NCI-H1436 (cell line): ENCODE data around the gene VGLL4.
"Not testable (repeated sequence)": the region's sequence is repeated elsewhere in the genome, so short reads cannot be mapped to it uniquely, and the experiment has no call there.

Source experiments
- DNase-seq: peaks from one replicate; lab custom pipeline; 2025; lab: John Stamatoyannopoulos, UW

The VGLL4 gene

DNA sequence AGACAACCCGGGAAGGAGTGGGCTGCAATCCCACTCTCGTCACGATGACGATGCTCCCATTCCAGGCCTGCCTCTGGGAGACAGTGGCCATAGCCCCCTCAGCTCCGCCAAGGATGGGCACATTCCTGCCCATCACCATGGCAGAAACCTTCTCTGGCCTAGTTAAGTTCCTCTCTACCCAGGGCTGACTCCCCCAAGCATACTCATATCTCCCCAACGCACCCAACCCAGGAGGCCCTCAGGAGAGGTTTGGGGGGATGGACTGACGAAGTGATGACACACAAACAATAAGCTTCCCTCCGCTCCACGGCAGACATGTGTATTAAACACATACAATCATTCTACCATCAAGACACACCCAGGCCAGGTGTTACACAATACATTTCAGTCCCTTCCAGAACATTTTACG, 60.1 kb downstream of the VGLL4 start:
- no peak for DNase-seq

DNA sequence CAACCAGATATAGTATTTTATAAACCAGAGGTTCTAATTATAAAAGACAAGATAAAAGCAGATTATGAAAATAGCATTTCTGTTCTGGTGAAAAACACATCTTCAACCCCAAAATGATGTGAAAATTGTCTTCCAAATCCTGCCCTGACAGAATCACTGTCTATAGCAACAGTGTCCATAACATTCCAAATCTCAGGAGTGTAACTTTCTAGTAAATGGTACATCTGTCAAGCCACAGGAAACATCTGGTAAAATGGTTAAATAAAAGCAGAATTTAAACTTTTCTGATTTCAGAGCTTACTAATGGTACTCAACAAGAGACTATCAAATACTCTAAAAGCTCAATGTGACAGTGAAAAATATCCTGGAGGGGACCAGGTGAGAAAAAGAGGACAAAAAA, 60.5 kb downstream of the VGLL4 start:
- DNase-seq = no peak

DNA sequence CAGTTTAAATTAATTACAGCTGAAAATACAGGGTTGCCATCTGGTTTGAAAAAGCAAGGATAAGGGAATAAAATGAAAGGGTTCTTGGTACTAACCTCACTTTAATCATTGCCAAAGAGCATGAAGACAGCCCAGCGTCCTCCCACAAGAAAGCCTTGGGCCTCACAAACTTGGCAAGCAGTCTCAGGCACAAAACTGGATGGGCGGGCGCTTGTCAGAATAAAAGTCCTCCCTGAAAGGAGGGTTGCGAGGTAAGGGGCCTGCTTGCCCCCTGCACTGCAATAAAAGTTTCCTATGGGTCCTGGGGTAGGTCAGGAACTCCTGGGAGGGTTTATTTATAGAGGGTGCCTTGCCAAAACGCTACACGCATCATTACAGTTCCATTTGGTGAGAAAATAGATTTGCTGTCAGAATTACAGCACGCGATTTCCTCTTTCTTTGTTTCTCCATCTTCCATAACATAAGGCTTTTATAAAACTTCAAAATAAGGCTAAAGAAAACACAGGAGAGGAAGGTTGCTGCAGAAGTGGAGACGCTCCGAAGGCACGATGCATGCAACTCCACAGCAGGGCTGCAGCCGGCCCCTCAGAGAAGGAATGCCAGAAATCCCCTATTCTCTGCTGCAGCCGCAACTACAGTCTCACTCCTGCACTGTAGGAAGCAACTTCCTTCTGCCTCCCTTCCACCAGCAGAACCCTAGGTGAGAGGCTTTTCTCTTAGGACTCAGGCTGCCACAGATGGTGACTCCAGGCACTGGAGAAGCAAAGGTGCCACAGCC, 61.3 kb downstream of the VGLL4 start:
- DNase-seq = no peak

DNA sequence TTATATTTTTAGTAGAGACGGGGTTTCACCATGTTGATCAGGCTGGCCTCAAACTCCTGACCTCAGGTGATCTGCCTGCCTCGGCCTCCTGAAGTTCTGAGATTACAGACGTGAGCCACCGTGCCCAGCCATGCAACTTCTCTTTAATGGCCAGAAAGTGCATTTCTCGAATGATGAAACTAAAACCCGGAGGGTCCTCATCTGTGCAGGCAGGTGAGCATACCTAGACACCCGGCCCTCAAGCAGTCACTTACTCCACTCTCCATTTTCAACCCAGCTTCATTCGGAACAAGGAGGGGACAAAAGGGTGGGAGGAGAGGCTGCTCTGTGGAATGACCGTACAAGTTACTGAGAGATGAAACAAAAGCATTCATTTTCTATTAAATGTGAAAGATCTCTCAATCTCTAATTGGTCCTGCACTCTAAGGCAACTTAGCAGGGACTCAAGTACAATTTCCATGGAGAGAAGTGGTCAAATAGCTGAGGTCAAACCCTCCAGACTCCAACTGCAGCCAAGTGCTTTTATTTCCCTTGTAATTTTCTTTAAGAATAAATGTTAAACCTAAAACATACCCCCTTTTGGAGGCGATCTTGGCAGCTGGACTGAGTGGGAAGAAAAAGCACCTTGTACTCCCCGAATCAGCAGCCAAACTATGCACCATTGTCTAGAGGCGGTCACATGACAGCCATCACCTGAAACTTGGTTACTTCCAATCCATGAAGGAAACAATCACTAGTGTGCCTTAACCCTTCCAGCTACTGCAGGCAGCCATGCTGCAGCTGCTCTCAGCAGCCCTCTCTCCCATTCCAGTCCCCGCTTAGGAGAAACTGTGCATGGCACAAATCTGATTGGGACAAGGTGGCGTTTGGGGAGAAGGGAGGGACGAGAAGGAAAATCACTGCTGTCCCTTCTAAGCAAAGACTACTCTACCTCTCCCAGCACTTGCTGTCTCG, 62.2 kb downstream of the VGLL4 start:
- DNase-seq = no peak

DNA sequence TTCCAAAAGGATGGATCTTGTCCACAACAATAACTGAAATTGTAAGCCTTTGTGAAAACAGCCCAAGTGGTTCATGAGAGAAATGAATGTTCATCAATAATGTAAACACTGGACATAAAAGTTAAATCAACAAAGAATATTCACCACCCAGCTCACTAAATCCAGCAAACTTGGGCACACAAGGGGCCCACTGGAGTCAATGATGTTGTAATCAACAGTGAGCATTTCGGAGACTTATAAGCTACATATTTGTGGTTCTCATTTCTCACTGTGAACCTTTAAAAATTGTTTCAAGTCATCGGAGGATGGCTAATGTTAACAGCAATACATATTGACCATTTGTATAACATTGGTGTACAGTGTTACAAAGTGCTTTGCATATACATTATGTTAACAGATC, 63.1 kb downstream of the VGLL4 start:
- DNase-seq = no peak

DNA sequence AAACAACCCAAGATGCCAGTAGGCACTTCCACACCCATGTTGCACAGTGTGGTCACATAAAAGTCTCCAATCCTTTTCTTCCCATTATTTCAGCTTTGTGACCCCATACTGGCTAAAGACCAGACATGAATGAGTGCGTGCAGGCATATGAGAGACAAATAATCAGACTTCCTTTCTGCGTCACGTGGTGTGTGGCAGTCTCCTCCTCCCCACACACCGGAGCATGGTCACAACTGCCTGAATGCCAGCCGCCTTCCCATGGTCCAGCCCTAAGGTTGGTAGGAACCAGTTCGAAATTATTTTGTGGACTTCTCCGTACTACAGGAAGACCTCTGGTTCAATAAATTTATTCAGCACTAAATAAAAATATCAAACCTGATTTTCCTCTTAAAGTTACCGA, 65.5 kb downstream of the VGLL4 start:
- no peak for DNase-seq

DNA sequence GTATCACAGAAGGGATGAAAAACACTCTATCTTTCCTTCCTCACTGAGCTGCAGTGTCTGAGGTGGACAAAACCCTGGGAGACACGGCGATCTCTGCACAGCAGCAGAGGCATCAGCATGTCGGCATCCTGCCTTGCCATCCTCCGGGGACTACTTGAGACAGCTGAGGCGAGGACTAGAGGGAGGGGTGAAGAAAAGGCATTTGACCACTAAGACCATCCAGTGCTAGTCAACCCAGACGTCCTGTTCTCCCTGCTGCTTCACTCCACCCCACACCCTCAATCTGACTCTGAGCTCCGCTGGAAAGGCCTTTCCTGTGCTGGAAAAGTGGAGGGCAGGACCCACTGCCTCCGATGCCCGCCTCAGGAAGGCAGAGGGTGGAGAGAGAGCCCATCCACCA, 67.3 kb downstream of the VGLL4 start:
- no peak for DNase-seq

DNA sequence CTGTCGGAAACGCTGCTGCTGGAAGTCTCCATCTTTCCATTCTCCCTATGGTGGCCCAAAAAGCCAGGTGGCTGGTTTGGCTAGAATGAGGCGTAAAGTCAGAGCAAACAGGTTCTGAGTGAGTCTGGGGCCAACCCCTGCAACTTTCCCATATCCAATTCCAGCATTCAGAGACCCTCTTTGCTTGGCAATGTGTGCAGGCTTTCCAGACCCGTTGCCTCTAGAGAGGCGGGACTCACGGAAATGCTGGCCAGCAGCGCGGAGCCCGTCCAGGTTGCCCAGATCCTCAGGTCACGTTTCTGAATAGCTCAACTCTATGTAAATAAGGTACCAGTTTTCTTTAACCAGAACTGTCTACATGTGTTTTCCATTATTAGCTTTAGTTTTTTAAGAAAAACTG, 68.0 kb downstream of the VGLL4 start:
- DNase-seq = no peak

DNA sequence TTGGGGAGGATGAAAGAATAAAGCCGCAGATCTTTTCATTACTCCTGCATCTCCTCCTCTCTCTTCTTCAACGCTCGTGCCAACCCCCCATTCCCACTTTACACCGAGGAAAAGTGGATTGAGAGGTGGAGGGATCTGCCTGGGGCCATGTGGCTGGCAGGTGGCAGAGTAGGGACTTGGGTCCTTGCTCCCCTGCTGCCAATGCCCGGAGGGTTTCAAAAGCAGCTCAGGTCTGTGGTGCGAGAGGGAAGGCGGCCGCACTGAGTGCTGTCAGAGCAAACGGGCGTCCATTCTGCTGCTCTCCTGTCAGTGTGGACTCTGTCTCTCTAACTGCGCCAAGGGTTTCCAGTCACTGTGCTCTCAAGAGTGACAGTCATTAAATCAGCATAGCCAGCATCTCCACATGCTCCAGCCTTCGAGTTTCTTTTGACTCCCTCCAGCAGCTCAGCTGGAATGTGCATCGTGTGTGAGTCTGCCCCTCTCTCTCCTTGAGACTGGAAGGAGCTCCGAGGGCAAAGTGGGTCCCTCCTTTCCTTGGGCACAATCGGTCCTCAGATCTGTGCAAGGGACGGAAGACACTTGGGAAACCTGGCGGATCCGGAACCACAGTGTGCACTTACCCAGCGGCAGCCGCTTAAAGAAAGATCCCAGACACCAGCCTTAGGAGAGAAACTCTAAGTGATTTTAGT, 68.6 kb downstream of the VGLL4 start:
- no peak for DNase-seq

DNA sequence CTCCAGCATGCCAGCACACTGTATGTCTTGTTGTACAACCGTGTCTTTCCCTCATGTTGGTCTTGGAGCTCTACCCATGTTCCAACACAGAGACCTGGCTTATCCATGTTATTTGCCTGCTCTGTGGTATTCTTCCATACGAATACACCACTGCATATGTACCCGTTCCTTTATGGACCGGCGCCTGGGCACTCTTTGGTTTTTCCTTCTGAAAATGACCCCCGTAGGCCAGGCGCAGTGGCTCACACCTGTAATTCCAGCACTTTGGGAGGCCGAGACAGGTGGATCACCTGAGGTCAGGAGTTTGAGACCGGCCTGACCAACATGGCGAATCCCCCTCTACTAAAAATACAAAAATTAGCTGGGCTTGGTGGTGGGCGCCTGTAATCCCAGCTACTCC, 71.1 kb downstream of the VGLL4 start:
- DNase-seq = not testable (repeated sequence)

DNA sequence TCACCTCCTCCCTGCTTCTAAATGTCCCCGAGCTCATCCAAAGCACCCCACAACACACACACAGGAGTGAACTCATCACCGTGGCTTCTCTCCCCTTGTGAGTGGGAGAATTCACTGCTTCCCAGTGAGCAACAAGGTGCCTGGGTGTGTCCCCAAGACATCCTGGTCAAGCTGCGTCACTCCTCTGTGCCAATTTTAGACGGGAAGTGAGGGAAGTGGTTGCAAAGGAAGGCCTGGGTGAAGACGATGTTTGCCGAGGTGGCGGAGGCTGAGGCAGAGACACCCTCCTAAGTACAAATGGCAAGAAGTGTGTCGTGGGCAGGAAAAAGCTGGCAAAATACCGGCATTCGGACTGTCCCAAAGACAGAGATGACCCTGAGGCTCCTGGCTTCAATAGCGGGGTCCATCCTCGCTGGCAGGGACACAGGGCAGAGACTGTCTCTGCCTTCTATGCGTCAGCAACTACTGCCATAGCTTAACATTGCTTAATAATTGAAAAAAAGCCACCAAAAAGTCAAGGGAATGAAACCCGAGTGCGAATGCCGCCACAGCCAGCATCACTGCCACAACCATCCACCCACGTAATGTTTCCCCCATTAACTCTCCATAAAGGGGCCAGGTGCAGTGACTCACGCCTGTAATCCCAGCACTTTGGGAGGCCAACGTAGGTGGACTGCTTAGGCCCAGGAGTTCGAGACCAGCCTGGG, 72.8 kb downstream of the VGLL4 start:
- DNase-seq = no peak

DNA sequence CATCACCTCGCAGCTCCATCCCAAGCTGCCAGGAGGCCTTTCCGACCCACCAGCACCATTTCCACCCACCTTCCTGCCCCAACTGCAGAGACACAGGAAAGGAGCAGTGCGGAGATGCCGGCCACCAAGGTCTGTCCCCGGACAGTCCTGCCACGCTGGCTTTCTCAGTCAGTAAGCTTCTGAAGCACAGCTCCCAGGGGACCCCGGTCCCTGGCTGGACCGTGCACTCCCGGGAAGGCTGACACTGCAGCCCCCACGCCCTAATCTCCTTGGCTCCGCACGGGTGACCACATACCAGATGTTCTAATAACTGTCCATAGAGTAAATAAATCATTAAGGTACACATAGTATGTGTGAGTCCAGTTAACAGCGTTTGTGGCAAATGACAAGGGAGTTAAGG, 73.5 kb downstream of the VGLL4 start:
- no peak for DNase-seq

DNA sequence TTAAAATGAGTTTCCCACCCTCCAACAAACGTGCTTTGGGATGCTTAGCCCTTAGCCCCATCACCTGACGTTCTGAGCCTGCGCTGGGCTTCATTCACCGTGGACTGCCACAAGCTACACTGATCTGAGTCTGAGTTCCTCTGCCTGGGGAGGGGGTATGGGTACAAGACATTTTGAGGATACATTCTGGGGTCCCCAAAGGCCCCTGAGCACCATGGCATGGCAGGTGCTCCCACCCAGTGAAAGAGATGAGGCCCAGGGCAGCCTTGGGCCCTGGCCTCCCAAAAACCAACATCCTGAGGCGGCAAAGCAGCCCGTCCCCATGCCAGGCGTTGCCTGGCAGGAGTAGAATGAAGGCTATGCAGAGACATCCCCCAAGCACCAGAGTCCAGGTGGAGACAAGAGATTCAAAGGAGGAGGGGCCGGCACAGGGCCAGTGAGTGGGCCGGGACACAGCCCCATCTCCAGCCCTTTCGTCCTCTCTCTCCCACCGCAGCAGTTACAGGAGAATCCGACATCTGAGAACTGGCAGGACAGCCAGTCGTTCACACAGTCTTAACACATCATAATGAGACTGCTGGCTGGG, 74.5 kb downstream of the VGLL4 start:
- no peak for DNase-seq

DNA sequence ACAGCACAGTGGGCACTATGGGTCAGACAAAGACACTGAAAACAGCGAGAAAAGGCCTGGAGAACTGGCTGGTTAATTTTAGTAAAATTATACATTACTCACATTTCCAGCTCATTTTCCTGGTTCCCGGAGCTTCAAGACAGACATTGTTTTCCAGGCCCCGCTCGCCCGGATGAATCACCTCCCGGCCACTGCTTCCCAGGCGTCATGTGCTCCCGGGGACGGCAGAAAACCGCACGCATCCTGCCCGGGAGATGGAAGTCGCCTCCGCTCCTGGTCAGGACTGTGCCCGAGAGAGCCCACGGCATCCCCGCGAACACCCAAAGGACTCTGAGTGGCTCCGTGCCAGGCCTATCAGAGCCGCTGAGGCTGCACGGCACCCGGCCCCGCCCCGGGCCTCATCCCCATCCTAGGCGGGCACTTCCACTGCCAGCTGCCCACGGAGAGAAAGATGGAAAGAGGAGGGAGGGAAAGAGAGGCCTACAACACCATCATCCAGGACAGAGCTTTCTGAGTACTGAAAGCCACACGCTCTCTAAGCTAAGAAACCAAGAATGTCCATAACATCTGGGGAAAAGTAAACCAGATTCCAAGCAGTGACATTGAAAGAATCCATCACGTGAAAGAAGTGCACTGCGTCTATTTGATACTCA, 75.1 kb downstream of the VGLL4 start:
- no peak for DNase-seq

DNA sequence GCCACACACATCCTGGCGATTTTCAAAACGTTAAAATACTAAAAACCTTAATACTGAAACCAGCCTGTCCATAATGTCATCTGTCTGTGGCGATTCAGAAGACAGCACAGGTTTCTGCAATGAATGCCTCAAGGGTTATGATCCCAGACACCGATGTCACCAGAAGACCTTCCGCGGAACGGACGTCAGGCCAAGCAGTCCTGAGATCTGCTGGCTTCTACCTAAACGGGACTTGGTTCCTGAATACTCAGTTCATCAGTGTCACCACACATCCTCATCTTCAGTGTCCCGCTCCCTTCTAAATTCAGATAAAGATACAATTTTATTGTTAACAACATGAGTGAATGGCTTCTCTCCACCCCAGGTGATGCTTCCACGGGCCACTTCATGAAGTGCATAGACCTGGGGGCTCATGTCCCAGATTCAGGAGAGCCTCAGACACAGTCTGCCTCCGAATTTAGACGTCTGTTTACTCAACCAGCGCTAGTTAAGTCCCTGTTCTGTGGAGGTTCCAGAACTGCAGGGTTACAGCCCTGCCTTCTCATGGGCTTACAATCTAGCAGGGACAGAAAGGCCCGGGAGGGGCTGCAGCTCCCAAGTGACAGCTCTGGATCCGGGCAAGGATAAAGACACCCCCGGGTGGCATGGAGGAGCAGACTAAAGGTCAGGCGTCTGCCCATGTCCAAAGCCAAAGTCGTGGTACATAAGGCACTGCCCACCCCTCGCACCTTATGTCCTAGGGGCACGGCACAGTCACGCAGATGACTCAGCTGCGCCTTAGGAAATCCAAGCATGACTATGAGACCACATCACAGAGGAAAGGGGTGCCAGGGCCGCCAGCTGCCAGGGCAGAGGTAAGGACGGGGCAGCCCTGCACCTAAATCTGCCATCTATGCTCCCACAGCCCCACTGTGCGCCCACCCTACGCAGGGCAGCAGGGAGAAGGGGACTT, 75.9 kb downstream of the VGLL4 start:
- no peak for DNase-seq

DNA sequence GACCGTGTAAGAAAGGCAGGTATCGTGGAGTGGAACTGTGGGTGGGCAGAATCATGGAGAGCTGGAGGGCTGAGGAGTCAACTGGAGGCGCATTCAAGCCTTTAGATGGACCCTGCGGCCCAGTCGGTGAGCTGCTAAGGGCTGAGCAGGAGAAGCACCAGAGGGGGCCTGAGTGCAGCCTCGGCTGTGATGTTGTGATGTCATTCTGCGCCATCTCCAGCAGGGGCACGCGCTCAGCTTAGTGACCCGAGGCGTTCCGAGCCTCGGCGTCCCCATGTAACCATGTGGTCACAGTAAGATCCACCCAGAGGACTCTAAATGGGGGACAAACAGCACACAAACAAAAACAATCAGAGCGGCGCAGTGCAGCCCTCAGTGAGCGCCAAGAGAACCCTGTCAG, 76.8 kb downstream of the VGLL4 start:
- DNase-seq = no peak

DNA sequence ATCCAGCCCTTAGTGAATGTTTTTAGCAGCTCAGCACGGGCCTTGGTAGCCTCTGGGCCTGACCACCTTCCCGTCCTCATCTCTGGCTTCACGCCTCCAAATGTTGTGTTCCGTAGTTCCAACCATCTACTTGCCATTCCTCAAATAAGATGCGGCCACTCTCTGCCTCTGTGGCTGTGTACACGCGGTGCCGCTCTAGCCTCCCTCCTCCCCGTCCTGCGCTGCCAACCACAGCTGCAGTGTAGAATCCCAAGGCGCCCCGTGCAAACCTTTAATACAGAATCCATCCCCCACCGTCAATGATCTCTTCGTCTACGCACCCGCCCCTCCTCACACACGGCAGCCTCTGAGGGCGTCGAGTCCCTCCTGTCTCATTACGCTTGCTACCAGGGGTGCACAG, 77.2 kb downstream of the VGLL4 start:
- DNase-seq = no peak

DNA sequence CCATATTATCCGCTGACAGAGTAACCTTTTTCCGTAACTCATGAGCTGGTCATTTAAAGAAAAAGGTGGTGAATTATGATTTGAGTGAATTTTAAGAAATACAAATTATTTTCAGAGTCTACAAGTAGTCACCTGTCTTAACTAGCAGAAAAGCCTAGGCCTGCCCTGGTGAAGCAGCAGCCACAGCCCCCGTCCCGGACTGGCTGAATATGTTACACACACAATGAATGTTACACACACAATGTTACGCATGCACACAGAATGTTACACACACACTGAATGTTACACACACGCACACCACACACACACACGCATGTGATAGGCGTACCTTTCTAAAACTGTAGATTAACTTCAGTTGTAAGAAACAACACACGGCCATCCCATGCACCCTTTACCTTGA, 77.8 kb downstream of the VGLL4 start:
- no peak for DNase-seq

DNA sequence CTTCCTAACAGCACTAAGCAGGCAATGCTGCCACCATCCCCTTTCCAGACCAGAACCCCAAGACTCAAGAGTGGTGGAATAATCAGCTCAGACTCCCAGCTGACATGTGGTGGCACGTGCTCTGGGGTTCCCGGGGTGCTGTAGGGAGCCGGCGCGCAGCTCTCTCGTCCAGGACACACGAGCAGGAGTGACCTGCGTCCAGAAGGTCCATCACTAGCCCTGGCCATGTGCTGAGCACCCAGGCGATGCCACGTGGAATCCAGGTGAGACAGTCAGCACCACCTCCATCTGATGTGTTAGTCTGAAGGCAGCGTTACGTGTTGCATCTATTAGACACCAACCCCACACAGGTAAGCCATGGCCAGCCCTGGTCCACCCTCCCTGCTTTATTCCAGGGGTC, 78.2 kb downstream of the VGLL4 start:
- no peak for DNase-seq

DNA sequence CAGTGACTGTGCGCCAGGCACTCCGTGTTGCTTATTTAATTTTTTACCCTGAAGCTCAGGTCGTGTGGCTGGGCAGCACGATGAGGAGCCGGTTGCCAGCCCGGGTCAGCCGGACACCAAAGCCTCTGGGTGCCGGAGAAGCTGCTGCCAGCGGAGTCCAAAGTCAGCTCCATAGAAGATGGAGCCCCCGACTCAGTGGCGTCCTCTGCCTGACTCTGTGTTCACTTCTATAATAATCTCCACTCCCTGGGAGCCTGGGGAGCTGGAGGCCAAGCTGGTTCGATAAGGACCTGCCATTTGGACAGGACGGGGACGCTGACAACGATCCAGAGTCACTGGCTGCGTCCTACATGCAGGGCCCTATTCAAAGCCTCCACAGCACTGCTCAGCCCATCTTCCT, 78.6 kb downstream of the VGLL4 start:
- no peak for DNase-seq
